Esophagus muscularis mucosa (tissue), 4 donors: ENCODE data around the gene RAI14. TPM values are rescaled to one million over a fixed set of nuclear protein-coding genes. Genes with fewer than 3 reads are reported as not detected.

Experiments
- DNase-seq: peaks from one replicate; pipeline ENCODE4 v3.0.0-alpha.2; 2017; ENCODE audit errors: extremely low spot score
- H3K27ac ChIP-seq, 4 donors: fragments of 200-600 bp; sonication (generic); replicated peaks in 1 of 4; 1 replicate in 3 of 4; 2 replicates in 1 of 4; pipeline ENCODE4 v1.5.1; 2016 to 2019; ENCODE audit warnings: mild to moderate bottlenecking in 1 of 4
- H3K27me3 ChIP-seq, 4 donors: fragments of 200-600 bp; sonication (generic); one replicate each; pipeline versions ENCODE4 v1.5.1 to v1.6.0; 2016 to 2019
- H3K36me3 ChIP-seq, 4 donors: fragments of 200-600 bp; sonication (generic); one replicate each; pipeline ENCODE4 v1.5.1; 2016 to 2019
- H3K4me1 ChIP-seq, 4 donors: fragments of 200-600 bp; sonication (generic); one replicate each; pipeline ENCODE4 v1.5.1; 2016 to 2019
- H3K4me3 ChIP-seq, 4 donors: fragments of 200-600 bp; sonication (generic); 1 replicate in 2 of 4; 2 replicates in 2 of 4; pipeline ENCODE4 v1.5.1; 2016 to 2019; ENCODE audit warnings: mild to moderate bottlenecking in 4 of 4, moderate library complexity in 1 of 4
- H3K9me3 ChIP-seq, 4 donors: fragments of 200-600 bp; sonication (generic); 1 replicate in 3 of 4; 2 replicates in 1 of 4; pipeline ENCODE4 v1.5.1; 2016 to 2019
- EP300 ChIP-seq: sonication (generic); formaldehyde crosslinking; IDR thresholded peaks from one replicate; pipeline ENCODE4 v1.6.1; 2017; ENCODE audit warnings: antibody characterized with exemption
- POLR2A ChIP-seq: fragments of 450-650 bp; IDR thresholded peaks from one replicate; pipeline ENCODE4 v1.6.1; 2017; ENCODE audit warnings: antibody characterized with exemption, moderate library complexity, mild to moderate bottlenecking, low read depth
- POLR2AphosphoS5 ChIP-seq, 2 donors: sonication (generic); formaldehyde crosslinking; IDR thresholded peaks; one replicate each; pipeline ENCODE4 v1.6.1; 2017; ENCODE audit warnings: antibody characterized with exemption in 2 of 2
- WGBS: methylation state at CpG from one replicate; pipeline ENCODE4 v1.1.5; 2018; 5-methylcytosine and 5-hydroxymethylcytosine counted together
- intact Hi-C: fragments of 100-400 bp; cut with DNase I; formaldehyde crosslinking; loops from one replicate; pipeline ENCODE4 v1.15.1; 2023
- total RNA-seq, 4 donors: library from RNA; depleted of rRNA; stranded (reverse); fragments of >200 nt; gene quantifications; one replicate each; pipeline versions ENCODE4 v1.1.0 to v1.2.1, GENCODE V29; 2016
- TF ChIP-seq, protein P1 (sequence below), 3 experiments: fragments of 200-600 bp in 2 of 3; fragments of 450-650 bp in 1 of 3; sonication (generic) in 2 of 3; IDR thresholded peaks; one replicate each; pipeline ENCODE4 v1.5.1; 2017 to 2019; ENCODE audit warnings: antibody characterized with exemption in 3 of 3, mild to moderate bottlenecking in 2 of 3, moderate library complexity in 1 of 3

The RAI14 gene
- total RNA-seq, 4 donors from 2014 or later, result 57.3 to 76.4 (median 68.1) TPM

DNA sequence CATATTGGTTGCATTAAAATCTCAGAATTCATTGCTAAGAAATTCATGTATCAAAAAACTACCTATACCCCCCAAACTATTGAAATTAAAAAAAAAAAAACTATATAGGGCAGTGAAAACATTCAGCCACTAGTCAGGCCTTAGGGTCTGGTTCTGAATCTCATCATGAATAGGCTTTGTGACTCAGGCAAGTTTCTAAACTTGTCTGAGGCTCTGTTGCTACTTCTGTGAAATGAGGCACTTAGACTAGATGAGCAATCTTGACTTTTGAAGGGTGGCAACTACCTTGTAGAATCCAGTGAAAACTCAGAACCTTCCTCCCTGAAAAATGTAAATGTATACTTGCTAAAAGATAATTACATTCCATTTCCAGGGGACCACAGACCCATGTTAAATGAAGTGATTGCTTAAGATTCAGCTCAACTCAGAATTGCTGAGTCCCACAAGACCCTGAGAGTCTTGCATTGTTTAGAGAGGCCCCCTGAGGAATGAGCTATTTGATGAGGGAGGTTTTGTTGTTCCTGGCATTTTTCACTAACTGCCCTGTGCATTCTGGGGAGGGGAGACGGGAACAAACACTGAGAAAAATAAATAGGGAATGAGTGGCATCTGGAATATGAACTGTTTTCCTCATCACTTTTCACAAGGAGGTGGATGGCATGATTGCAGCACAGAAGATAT lies 29.5 kb downstream of the RAI14 start:
- WGBS, result 67% methylated on average over 1 of the region's 1 CpG
- H3K27ac ChIP-seq, result peak overlapping the region in 1 of 4 donors; percentile 37

DNA sequence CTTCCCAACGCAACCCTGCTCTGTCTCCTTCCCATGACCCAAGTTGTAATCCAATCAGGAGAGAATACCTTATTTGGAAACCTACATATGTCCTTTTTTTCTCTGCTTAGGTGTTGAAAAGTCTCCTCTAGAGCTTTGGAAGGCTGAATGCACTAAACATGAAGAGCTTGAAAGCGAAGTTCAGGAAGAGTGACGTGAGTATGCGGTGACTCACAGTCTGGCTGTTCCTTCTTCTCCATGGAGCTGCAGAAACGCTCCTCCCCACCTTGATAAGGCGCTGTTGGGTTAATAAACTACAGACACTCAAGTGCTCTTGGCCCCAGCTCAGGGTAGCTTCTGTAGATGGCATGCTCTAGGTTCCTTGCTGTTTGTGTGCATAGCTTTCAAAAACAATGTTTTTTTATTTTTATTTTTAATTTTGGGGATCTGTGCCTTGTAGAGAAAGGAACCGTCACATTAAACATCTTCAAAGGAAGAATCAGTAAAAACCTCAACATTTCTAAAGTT lies 30.7 kb downstream of the RAI14 start:
- Histone ChIP-seq H3K9me3 (no peaks in the 10 kb centered on the region), H3K4me3 (no peak overlapping the region), H3K36me3 (peaks cover 0 to 6% (median 0%) of the 10 kb centered on the region in 4 donors), H3K4me1 (peaks cover 18 to 45% (median 28%) of the 10 kb centered on the region in 4 donors), H3K27me3 (no peaks in the 10 kb centered on the region), H3K27ac (peak overlapping the region in 2 of 4 donors; percentile 5 to 37)
- no peak for DNase-seq
- intact Hi-C loops, result no loop called here
- WGBS, result 40% methylated on average over 7 of the region's 7 CpGs
- TF ChIP-seq EP300 (no peak), POLR2AphosphoS5 (IDR thresholded peaks at IDR 0.05) (peak; percentile 55 to 69), POLR2A (no peak)

More for the DNA sequence above, 29.5 kb downstream of the RAI14 start:
- intact Hi-C loops, result no loop called here
- Histone ChIP-seq H3K4me1 (peaks cover 18 to 39% (median 30%) of the 10 kb centered on the region in 4 donors), H3K36me3 (peaks cover 0 to 6% (median 0%) of the 10 kb centered on the region in 4 donors), H3K27me3 (no peaks in the 10 kb centered on the region), H3K4me3 (no peak overlapping the region), H3K9me3 (no peaks in the 10 kb centered on the region)
- DNase-seq, result no peak
- no peak for TF ChIP-seq EP300
- TF ChIP-seq, protein P1, sequence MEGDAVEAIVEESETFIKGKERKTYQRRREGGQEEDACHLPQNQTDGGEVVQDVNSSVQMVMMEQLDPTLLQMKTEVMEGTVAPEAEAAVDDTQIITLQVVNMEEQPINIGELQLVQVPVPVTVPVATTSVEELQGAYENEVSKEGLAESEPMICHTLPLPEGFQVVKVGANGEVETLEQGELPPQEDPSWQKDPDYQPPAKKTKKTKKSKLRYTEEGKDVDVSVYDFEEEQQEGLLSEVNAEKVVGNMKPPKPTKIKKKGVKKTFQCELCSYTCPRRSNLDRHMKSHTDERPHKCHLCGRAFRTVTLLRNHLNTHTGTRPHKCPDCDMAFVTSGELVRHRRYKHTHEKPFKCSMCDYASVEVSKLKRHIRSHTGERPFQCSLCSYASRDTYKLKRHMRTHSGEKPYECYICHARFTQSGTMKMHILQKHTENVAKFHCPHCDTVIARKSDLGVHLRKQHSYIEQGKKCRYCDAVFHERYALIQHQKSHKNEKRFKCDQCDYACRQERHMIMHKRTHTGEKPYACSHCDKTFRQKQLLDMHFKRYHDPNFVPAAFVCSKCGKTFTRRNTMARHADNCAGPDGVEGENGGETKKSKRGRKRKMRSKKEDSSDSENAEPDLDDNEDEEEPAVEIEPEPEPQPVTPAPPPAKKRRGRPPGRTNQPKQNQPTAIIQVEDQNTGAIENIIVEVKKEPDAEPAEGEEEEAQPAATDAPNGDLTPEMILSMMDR (IDR thresholded peaks at IDR 0.05), result no peak
- no peak for TF ChIP-seq POLR2AphosphoS5 (IDR thresholded peaks at IDR 0.05)
- no peak for TF ChIP-seq POLR2A

DNA sequence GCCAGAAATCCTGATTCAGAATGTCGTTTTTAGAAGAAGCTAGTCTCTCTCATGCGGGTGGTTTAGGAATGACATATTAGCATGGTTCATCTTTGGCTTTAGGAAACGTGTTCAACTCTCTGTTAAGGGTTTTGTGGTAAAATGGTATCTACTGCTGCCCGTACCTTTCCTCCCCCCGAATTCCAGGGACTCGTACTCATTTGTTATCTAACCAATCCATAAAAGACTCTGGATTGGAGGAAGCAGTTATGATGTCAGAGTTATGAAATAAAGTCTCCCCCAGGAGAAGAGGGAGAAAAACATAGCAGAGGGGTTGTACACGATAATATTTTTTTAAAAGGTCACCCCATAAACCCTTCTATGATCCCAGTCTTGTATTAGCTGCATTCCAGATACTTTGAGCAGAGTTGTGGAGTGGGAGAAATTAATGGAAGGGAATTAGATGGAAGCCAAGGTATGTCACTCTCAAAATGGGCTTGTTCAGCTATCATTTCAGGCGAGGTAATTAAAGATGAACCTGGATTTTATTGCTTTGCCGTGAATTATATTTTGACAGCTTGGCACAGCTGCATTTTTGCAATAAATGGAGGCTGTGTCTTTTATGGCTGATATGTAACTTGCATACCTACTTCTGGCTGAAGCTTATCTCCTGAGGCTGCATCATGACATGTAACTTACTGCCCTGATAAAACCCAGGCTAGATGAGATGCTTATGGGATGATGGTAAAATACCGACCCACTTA lies 31.3 kb downstream of the RAI14 start:
- Histone ChIP-seq H3K27ac (no peak overlapping the region), H3K36me3 (peaks cover 0 to 6% (median 0%) of the 10 kb centered on the region in 4 donors), H3K27me3 (no peaks in the 10 kb centered on the region), H3K9me3 (no peaks in the 10 kb centered on the region), H3K4me1 (peaks cover 18 to 46% (median 28%) of the 10 kb centered on the region in 4 donors), H3K4me3 (no peak overlapping the region)
- 80% methylated on average over 10 of the region's 10 CpGs for WGBS
- intact Hi-C loops, result no loop called here
- TF ChIP-seq POLR2AphosphoS5 (IDR thresholded peaks at IDR 0.05) (no peak), POLR2A (no peak), EP300 (no peak)
- TF ChIP-seq, protein P1 (IDR thresholded peaks at IDR 0.05), result no peak
- DNase-seq, result no peak

DNA sequence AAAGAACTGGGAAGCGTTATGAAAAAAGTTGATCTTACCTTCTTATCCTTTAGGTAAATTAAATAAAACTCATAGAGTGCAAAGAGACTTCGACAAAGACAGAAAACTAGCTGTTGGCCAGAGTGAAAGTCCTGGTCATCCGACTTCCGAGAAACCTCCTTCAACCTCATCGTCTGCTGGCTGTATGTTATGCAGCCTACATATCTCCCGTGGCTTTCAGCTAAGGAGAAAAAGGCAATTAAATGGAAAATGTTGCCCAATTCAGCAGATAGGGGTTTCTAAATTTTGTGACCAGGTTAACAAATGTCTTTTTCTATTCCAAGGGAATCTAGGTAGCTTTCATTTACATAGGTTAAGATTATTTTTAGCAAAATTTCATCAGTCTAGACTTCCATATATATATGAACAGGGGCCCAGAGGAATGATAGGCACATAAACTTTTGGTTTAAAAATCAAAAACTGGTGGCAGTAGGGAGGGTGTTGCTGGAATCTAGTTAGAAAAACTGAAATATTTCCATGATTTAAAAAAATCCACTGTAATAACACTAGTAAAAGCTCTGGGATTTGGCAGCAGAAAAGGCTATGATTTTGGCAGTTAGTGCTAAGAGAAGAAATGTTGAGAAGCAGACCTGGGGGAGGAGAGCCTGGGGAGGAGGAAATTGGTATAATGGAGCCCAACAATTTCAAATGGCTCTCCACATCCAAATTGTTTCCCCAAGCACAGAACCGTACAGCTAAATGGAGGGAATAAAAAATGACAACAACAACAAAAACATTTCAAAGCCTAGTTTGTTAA lies 32.1 kb downstream of the RAI14 start:
- Histone ChIP-seq H3K9me3 (no peaks in the 10 kb centered on the region), H3K27me3 (no peaks in the 10 kb centered on the region), H3K4me3 (no peak overlapping the region), H3K4me1 (peaks cover 13 to 45% (median 33%) of the 10 kb centered on the region in 4 donors), H3K27ac (no peak overlapping the region), H3K36me3 (peaks cover 0 to 6% (median 0%) of the 10 kb centered on the region in 4 donors)
- 85% methylated on average over 7 of the region's 7 CpGs for WGBS
- intact Hi-C loops, result no loop called here
- no peak for DNase-seq
- TF ChIP-seq POLR2A, result no peak
- TF ChIP-seq, protein P1 (IDR thresholded peaks at IDR 0.05), result no peak
- no peak for TF ChIP-seq EP300
- TF ChIP-seq POLR2AphosphoS5 (IDR thresholded peaks at IDR 0.05), result no peak
